ENCODE data around the gene IGSF3.

The IGSF3 gene

GRCh38 chr1:116554924-116555323 lies 112.6 kb downstream of the IGSF3 start:
- no peak for DNase-seq

DNA sequence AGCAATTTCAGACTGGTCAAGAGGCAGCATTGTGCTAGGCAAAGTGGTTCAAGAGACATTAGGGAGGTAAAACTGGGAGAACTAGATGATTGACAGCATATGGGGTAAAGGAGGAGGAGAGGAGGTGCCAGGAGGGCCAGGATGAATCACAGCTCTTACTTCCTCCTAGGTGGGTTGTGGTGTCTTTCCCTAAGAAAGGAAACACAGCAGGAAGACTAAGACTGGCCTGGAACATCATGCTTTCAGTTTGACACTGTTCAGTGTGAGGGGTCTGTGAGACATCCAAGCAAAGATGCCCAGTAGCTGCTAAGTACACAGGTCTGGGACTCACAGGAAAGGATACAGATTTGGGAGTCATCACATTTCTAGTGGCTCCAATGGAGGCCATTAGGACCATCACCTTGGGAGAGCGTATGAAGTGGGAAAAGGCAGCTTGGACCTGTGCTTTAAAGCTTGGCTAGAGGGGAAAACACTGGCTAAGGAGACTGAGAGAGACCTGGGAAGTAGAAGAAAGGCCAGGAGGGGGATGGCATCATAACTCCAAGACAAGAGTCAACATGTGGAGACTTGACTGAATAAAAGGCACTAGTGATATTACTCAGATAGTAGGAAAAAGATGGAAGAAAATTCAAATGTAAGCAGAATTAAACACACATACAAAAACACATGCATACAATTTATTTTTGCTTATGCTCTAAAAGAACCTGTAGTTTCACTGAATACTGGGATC lies 114.0 kb downstream of the IGSF3 start:
- no peak for DNase-seq

DNA sequence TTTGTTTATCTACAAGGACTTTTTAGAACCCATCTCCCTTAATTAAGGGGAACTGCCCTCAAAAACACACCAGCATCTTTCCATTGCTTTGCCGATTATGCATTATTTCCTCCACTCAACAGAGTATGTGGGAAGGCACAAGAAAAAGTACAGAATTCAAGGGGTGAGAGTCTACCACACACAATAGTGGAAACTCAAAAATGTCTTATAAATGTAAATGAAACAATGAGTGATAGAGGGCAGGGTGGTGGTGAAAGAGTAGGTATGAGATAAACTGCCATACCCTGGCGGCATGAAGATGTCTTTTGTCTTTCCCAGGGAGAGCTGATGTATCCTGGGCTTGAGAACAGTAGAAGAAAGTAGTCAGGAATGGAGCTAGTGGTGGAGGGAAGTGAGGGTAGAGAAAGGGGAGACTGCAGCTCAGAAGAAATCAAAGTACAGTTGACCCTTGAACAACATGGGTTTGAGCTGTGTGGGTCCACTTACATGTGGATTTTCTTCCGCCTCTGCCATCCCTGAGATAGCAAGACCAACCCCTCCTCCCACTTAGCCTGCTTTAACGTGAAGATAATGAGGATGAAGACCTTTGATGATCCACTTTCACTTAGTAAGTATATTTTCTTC lies 121.1 kb downstream of the IGSF3 start:
- DNase-seq = no peak

GRCh38 chr1:116545359-116545705 lies 122.2 kb downstream of the IGSF3 start:
- DNase-seq = no peak

DNA sequence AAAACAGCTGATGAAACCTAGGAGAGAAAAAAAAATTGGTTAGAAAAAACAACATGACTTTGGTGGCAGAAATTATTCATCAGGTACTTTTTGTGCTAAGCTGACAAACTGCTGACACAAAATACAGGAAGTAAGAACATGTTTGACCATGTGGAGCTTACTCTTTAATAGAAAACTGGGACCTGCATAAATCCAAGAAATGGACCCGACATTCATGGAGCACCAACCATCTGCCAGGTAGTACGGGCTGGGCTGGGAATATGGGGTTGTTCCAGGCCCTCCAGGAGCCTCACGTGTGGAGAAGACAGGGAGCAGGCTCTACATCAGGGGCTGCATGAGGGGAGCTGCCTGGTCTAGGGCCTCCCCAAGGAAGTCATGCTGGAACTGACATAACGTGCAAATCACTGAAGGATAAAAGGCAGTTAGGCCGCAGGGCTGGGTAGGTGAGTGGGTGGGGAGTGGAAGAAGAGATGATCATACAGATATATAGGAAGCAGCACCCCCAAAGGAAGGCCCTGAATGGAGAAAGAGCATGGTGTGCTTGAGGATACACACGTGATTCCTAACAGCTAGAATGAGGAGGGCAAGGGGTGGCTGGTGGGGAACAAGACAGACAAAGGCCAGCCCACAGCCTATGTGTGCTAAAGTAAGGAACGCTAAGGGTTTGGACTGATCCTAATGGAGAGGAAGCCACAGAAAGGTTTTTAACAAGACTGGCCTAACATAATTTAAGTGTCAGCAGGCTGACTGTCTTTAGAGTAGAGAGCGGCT lies 122.8 kb downstream of the IGSF3 start:
- no peak for DNase-seq

- DNase-seq = peak; percentile 50 to 59
These were observed 127.4 kb downstream of the IGSF3 start for GRCh38 chr1:116540088-116540487.

DNA sequence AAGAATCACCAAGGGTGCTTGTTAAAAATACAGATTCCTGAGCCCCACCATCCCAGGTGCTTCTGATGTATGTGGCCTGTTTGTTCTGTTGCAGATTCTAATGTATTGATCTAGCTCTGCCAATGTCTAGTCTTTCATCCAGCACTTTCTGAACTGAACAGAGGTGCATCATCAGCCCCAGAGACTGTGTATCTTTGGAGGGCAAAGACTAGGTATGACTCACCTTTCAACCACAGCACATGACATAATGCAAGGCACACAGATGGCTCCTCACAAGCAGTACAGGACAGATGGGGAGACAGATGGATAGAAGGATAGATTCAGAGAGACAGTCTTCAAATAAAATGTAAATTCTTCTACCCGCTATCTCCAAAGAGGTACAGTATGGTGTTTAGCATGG lies 129.0 kb downstream of the IGSF3 start:
- no peak for DNase-seq

- peak; percentile 47 to 51 for DNase-seq
These were observed 129.6 kb downstream of the IGSF3 start for GRCh38 chr1:116537898-116538297.

DNA sequence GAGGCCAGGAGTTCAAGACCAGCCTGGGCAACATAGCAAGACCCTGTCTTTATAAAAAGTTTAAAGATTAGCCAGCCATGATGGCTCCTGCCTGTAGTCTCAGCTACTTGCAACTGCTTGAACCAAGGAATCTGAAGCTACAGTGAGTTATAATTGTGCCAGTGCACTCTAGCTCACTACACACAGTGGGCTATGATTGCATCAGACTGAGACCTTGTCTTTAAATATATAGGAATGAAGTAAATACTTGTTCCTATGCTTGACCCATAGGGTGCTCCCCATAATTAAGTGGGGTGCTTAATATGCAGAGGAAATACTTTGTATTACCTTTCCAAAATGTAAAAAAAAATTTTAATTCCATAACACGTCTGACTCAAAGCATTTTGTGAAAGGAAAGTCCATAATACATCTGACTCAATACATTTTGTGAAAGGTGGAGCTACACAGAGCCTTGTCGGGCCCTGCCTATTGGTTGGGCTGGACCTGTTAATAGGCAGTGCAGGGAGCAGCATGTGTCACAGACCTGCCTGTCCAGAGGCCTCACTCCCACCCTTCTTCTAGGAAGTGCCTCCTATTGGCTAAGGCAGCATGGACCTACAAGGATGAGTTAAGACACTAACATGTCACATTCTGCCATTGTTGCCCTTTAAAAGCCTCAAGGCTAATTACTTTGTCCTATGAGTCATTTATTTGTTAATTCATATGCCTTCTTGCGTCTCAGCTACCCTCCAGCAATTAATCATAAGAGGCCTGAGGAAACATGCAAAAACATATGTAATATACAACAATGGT lies 130.3 kb downstream of the IGSF3 start:
- DNase-seq = peak; percentile 65 to 69

- DNase-seq = no peak
These were observed 133.4 kb downstream of the IGSF3 start for GRCh38 chr1:116534014-116534739.

DNA sequence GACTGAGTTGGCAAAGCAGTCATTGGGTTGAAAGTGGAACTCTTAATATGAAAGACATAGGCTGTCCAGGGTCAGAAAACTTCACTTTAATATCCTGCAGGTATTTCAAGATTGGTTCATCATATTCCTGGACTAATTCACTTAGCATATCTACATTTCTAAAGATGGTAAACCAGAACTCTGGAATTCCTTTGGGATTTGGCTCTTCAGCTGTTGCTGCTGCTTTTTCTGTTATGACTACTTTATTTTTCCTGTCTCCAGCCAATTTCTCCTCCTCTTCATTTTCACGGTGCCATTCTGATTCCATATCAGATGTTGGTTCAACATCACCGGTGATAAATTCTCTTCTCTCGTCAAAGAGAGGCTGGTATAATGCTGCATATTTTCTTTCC lies 134.1 kb downstream of the IGSF3 start:
- no peak for DNase-seq

GRCh38 chr1:116532671-116533428 lies 134.7 kb downstream of the IGSF3 start:
- DNase-seq = peak; percentile 52 to 79

GRCh38 chr1:116531917-116532316 lies 135.6 kb downstream of the IGSF3 start:
- no peak for DNase-seq

GRCh38 chr1:116529681-116530080 lies 137.9 kb downstream of the IGSF3 start:
- DNase-seq = no peak

- no peak for DNase-seq
These were observed 138.3 kb downstream of the IGSF3 start for GRCh38 chr1:116529199-116529631.

DNA sequence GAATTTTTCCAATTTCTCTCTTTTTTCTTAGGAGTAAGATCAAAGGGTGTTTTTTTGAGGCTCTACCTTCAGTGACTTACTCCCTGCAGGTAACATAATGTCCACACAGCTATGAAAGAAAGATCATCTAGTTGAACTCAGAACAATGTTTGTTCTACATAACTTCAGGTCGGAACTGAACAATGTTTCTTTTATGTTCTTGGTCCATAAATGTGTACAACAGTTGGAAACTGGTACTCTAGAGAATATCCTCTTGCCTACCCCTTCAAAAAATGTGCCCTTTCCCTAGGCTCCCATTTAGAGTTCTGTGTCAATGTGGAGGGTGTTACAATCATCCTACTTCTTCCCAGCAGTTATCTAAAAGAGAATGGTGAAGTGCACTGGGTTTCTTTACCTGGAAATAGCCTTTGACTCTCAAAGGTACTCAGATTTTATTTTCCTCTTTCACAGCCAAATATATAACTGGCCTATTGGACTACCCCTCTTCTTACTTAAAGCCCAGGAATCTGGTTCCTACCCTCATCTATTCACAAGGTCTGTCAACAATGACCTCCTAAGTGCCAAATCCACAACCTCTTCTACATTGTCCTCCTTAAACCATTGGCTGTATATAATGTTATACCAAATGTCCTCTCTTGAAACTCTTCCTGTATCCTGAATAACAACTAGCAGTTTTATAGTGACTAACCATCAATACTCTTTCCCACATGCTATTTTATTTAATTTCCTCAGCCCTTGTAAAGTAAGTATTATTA lies 139.0 kb downstream of the IGSF3 start:
- DNase-seq = no peak

DNA sequence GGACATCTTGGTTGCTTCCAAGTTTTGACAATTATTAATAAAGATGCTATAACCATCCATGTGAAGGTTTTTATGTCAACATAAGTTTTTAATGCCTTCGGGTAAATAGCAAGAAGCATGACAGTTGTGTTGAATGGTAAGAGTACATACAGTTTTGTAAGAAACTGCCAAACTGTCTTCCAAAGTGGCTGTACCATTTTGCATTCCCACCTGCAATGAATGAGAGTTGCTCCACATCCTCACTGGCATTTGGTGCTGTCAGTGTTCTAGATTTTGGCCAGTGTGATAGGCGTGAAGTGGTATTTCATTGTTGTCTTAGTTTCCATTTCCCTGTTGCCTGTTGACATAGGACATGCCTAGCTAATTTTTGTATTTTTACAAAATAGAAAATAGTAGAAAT lies 142.1 kb downstream of the IGSF3 start:
- no peak for DNase-seq
